ENCODE measurements around the gene CREB5. TPM values are rescaled to one million over a fixed set of nuclear protein-coding genes. Genes with fewer than 3 reads are reported as not detected.

The CREB5 gene
- total and polyA plus RNA-seq, 2 of the 8 experiments (the other 6 are each of a cell fraction or from before 2014, with no cell fraction given), result 2.4 to 2.7 TPM

DNA sequence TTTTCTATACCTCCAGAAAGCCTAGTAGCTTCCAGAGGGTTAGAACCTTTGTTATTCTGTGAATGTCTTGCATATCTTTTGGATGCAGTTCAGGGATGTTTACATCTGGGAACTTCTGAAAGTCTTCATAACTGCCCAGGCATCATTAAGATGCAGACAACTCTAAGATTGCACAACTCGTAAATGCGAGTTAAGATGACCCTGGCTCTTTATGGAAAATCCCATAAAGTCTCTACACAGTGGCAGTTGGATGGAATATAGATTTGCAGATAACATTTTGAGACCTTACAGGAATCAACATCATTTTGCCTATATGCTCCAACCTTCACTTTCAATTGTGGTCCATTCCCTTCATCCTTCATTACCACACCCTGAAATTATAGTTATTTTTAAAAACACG lies 151.7 kb downstream of the CREB5 start:
- Histone ChIP-seq H3K4me3 (ENCODE audit: extremely low read depth in 1 of 4, insufficient read depth in 2 of 4, low read depth in 3 of 4, low read length in 4 of 4) (no peak overlapping the region), H3K79me2 (ENCODE audit: control insufficient read depth in 1 of 2, insufficient read depth in 2 of 2, low read length in 2 of 2) (no peaks in the 10 kb centered on the region), H3K56ac (replicated peaks; ENCODE audit: insufficient read length, low read depth, low read length) (no peak overlapping the region), H4K8ac (ENCODE audit: extremely low read depth, insufficient read depth, low read length) (no peak overlapping the region), H2BK20ac (ENCODE audit: low read length) (no peak overlapping the region), H2BK12ac (ENCODE audit: low read depth, low read length) (no peak overlapping the region), H3K9me3 (ENCODE audit: insufficient read depth in 2 of 2, low read depth in 1 of 2, low read length in 1 of 2) (no peaks in the 10 kb centered on the region), H3K4me1 (replicated peaks in 1 of 4; ENCODE audit: control insufficient read depth in 3 of 4, insufficient read depth in 4 of 4, low read length in 3 of 4) (no peaks in the 10 kb centered on the region), H3K4me2 (ENCODE audit: insufficient read depth in 1 of 2, low read depth in 2 of 2, low read length in 2 of 2) (no peak overlapping the region), H3K79me1 (ENCODE audit: low read depth, low read length) (no peaks in the 10 kb centered on the region), H3K27me3 (replicated peaks in 1 of 4; ENCODE audit: control insufficient read depth in 3 of 4, extremely low read depth in 1 of 4, insufficient read depth in 3 of 4, low read length in 3 of 4) (no peaks in the 10 kb centered on the region), H4K91ac (replicated peaks; ENCODE audit: insufficient read length, low read length) (no peak overlapping the region), H3K9ac (replicated peaks in 1 of 4; ENCODE audit: extremely low read depth in 1 of 4, low read depth in 3 of 4, low read length in 3 of 4) (no peak overlapping the region), H2BK15ac (ENCODE audit: low read length) (no peak overlapping the region), H3K27ac (ENCODE audit: low read depth, low read length) (no peak overlapping the region), H4K5ac (ENCODE audit: insufficient read length, low read depth, low read length) (no peak overlapping the region), H3K36me3 (ENCODE audit: control insufficient read depth in 2 of 4, insufficient read depth in 4 of 4, low read length in 3 of 4) (no peaks in the 10 kb centered on the region), H3K4ac (replicated peaks; ENCODE audit: insufficient read length, low read depth, low read length) (no peak overlapping the region), H2AK5ac (ENCODE audit: low read depth, low read length) (no peak overlapping the region), H3K23me2 (ENCODE audit: low read depth, low read length) (no peaks in the 10 kb centered on the region; the same call in 1 of the 2 replicates), H3K18ac (ENCODE audit: extremely low read depth, low read length) (no peak overlapping the region), H3K14ac (ENCODE audit: insufficient read length) (no peak overlapping the region), H2AFZ (ENCODE audit: low read length) (no peak overlapping the region), H2BK5ac (ENCODE audit: low read depth, low read length) (no peak overlapping the region), H2BK120ac (replicated peaks; ENCODE audit: low read depth, low read length) (no peak overlapping the region), H4K20me1 (replicated peaks in 1 of 2; ENCODE audit: control insufficient read depth in 1 of 2, insufficient read depth in 2 of 2, low read length in 2 of 2) (no peaks in the 10 kb centered on the region), H3K23ac (ENCODE audit: insufficient read length) (no peak overlapping the region)
- ChIA-PET POLR2A (ENCODE audit: partially characterized antibody) (no interaction called here), CTCF (ENCODE audit: partially characterized antibody) (no interaction called here)
- FAIRE-seq (no peak), DNase-seq (ENCODE audit: low read depth in 1 of 2, low spot score in 2 of 2) (no peak)
- WGBS, 2 experiments (ENCODE audit: extremely low coverage in 1 of 2, insufficient coverage in 1 of 2, insufficient read length in 1 of 2, insufficient replicate concordance in 2 of 2, low coverage in 1 of 2, low lambda C conversion rate in 2 of 2, missing lambda C conversion rate in 1 of 2), result 97% methylated on average over 3 of the region's 3 CpGs; no CpG with 5 or more reads in 1 of the 2 experiments
- TF ChIP-seq, protein P1, sequence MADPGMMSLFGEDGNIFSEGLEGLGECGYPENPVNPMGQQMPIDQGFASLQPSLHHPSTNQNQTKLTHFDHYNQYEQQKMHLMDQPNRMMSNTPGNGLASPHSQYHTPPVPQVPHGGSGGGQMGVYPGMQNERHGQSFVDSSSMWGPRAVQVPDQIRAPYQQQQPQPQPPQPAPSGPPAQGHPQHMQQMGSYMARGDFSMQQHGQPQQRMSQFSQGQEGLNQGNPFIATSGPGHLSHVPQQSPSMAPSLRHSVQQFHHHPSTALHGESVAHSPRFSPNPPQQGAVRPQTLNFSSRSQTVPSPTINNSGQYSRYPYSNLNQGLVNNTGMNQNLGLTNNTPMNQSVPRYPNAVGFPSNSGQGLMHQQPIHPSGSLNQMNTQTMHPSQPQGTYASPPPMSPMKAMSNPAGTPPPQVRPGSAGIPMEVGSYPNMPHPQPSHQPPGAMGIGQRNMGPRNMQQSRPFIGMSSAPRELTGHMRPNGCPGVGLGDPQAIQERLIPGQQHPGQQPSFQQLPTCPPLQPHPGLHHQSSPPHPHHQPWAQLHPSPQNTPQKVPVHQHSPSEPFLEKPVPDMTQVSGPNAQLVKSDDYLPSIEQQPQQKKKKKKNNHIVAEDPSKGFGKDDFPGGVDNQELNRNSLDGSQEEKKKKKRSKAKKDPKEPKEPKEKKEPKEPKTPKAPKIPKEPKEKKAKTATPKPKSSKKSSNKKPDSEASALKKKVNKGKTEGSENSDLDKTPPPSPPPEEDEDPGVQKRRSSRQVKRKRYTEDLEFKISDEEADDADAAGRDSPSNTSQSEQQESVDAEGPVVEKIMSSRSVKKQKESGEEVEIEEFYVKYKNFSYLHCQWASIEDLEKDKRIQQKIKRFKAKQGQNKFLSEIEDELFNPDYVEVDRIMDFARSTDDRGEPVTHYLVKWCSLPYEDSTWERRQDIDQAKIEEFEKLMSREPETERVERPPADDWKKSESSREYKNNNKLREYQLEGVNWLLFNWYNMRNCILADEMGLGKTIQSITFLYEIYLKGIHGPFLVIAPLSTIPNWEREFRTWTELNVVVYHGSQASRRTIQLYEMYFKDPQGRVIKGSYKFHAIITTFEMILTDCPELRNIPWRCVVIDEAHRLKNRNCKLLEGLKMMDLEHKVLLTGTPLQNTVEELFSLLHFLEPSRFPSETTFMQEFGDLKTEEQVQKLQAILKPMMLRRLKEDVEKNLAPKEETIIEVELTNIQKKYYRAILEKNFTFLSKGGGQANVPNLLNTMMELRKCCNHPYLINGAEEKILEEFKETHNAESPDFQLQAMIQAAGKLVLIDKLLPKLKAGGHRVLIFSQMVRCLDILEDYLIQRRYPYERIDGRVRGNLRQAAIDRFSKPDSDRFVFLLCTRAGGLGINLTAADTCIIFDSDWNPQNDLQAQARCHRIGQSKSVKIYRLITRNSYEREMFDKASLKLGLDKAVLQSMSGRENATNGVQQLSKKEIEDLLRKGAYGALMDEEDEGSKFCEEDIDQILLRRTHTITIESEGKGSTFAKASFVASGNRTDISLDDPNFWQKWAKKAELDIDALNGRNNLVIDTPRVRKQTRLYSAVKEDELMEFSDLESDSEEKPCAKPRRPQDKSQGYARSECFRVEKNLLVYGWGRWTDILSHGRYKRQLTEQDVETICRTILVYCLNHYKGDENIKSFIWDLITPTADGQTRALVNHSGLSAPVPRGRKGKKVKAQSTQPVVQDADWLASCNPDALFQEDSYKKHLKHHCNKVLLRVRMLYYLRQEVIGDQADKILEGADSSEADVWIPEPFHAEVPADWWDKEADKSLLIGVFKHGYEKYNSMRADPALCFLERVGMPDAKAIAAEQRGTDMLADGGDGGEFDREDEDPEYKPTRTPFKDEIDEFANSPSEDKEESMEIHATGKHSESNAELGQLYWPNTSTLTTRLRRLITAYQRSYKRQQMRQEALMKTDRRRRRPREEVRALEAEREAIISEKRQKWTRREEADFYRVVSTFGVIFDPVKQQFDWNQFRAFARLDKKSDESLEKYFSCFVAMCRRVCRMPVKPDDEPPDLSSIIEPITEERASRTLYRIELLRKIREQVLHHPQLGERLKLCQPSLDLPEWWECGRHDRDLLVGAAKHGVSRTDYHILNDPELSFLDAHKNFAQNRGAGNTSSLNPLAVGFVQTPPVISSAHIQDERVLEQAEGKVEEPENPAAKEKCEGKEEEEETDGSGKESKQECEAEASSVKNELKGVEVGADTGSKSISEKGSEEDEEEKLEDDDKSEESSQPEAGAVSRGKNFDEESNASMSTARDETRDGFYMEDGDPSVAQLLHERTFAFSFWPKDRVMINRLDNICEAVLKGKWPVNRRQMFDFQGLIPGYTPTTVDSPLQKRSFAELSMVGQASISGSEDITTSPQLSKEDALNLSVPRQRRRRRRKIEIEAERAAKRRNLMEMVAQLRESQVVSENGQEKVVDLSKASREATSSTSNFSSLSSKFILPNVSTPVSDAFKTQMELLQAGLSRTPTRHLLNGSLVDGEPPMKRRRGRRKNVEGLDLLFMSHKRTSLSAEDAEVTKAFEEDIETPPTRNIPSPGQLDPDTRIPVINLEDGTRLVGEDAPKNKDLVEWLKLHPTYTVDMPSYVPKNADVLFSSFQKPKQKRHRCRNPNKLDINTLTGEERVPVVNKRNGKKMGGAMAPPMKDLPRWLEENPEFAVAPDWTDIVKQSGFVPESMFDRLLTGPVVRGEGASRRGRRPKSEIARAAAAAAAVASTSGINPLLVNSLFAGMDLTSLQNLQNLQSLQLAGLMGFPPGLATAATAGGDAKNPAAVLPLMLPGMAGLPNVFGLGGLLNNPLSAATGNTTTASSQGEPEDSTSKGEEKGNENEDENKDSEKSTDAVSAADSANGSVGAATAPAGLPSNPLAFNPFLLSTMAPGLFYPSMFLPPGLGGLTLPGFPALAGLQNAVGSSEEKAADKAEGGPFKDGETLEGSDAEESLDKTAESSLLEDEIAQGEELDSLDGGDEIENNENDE (IDR thresholded peaks at IDR 0.05; ENCODE audit: insufficient replicate concordance, low read length), result no peak
